Ishikawa (cell line): ENCODE measurements around the gene DENND1B.

Source experiments
- CEBPB ChIP-seq: IDR thresholded peaks from 2 replicates; pipeline ENCODE4 v1.6.1; 2012
- EP300 ChIP-seq: IDR thresholded peaks from 2 replicates; pipeline ENCODE4 v1.6.1; 2012; ENCODE audit warnings: borderline replicate concordance
- FOXM1 ChIP-seq: IDR thresholded peaks from 2 replicates; pipeline ENCODE4 v1.6.1; 2012; ENCODE audit warnings: low read depth, borderline replicate concordance
- RAD21 ChIP-seq: IDR thresholded peaks from 2 replicates; pipeline ENCODE4 v1.6.1; 2012; ENCODE audit warnings: low read depth
- TAF1 ChIP-seq: IDR thresholded peaks from 2 replicates; pipeline ENCODE4 v1.6.1; 2012; ENCODE audit warnings: low read depth, mild to moderate bottlenecking
- YY1 ChIP-seq: IDR thresholded peaks from 2 replicates; pipeline ENCODE4 v1.6.1; 2012; ENCODE audit warnings: low read depth

GRCh38 chr1:197590687-197591086 lies 184.6 kb downstream of the DENND1B start:
- TF ChIP-seq EP300 (no peak), TAF1 (no peak), YY1 (no peak), RAD21 (no peak), CEBPB (no peak), FOXM1 (no peak)
